Glutamatergic neuron (in vitro differentiated cells): ENCODE data around the gene CNKSR1. TPM values are rescaled to one million over a fixed set of nuclear protein-coding genes. Genes with fewer than 3 reads are reported as not detected.

Experiments used
- DNase-seq: peaks from one replicate; pipeline ENCODE4 v3.0.0; 2022
- H3K27ac Mint-ChIP-seq: one replicate; pipeline ENCODE4 v1.8.0; 2020; ENCODE audit warnings: mild to moderate bottlenecking, mixed read lengths, inconsistent platforms; ENCODE audit not compliant: unreplicated experiment
- H3K27me3 Mint-ChIP-seq: one replicate; pipeline ENCODE4 v1.8.0; 2020; ENCODE audit warnings: mild to moderate bottlenecking, moderate library complexity, mixed read lengths, inconsistent platforms; ENCODE audit not compliant: unreplicated experiment
- H3K36me3 Mint-ChIP-seq: one replicate; pipeline ENCODE4 v1.8.0; 2020; ENCODE audit warnings: mild to moderate bottlenecking, mixed read lengths, inconsistent platforms; ENCODE audit not compliant: unreplicated experiment
- H3K4me1 Mint-ChIP-seq: one replicate; pipeline ENCODE4 v1.8.0; 2020; ENCODE audit warnings: mild to moderate bottlenecking, low read depth, mixed read lengths, inconsistent platforms; ENCODE audit not compliant: unreplicated experiment
- H3K4me3 Mint-ChIP-seq: one replicate; pipeline ENCODE4 v1.8.0; 2020; ENCODE audit warnings: mild to moderate bottlenecking, mixed read lengths, inconsistent platforms; ENCODE audit not compliant: unreplicated experiment
- H3K9me3 Mint-ChIP-seq: one replicate; pipeline ENCODE4 v1.8.0; 2020; ENCODE audit warnings: mild to moderate bottlenecking, moderate library complexity, mixed read lengths, inconsistent platforms; ENCODE audit not compliant: unreplicated experiment
- total RNA-seq: library from RNA; stranded (reverse); fragmentation: NEBNext Ultra II Directional; extraction: Animal tissue kit (Norgen Biotek cat#: 25700); gene quantifications from one replicate; pipeline ENCODE4 v1.2.1, GENCODE V29; 2021; ENCODE audit not compliant: unreplicated experiment
- TF ChIP-seq, protein P1 (sequence below): fragments of 200-600 bp; sonication (generic); IDR thresholded peaks from one replicate; pipeline ENCODE4 v1.5.0; 2021; ENCODE audit not compliant: partially characterized antibody, unreplicated experiment

The CNKSR1 gene
- total RNA-seq, 1 donor from 2014 or later: 9.9 TPM

DNA sequence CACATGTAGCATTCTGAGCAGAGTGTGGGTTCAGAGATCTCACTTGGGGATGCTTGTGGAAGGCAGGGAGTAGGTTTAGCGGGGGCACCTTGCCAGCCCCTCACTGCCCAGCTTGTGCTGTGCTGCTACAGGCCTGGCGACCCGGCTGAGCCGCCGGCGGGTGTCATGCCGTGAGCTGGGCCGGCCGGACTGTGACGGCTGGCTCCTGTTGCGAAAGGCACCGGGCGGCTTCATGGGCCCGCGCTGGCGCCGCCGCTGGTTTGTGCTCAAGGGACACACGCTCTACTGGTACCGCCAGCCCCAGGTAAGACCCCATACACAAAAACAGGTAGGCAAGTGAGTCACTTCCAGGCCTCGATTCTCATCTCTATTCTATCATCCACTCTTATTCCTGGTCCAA is 7.6 kb downstream of the CNKSR1 start:
- H3K4me1 Mint-ChIP-seq: no peaks in the 10 kb centered on the region
- no peak for DNase-seq
- H3K27me3 Mint-ChIP-seq: no peaks in the 10 kb centered on the region
- TF ChIP-seq, protein P1, sequence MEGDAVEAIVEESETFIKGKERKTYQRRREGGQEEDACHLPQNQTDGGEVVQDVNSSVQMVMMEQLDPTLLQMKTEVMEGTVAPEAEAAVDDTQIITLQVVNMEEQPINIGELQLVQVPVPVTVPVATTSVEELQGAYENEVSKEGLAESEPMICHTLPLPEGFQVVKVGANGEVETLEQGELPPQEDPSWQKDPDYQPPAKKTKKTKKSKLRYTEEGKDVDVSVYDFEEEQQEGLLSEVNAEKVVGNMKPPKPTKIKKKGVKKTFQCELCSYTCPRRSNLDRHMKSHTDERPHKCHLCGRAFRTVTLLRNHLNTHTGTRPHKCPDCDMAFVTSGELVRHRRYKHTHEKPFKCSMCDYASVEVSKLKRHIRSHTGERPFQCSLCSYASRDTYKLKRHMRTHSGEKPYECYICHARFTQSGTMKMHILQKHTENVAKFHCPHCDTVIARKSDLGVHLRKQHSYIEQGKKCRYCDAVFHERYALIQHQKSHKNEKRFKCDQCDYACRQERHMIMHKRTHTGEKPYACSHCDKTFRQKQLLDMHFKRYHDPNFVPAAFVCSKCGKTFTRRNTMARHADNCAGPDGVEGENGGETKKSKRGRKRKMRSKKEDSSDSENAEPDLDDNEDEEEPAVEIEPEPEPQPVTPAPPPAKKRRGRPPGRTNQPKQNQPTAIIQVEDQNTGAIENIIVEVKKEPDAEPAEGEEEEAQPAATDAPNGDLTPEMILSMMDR: no peak
- peaks cover 4% of the 10 kb centered on the region for H3K36me3 Mint-ChIP-seq
- no peak overlapping the region for H3K4me3 Mint-ChIP-seq
- H3K27ac Mint-ChIP-seq: no peak overlapping the region
- H3K9me3 Mint-ChIP-seq: no peaks in the 10 kb centered on the region

DNA sequence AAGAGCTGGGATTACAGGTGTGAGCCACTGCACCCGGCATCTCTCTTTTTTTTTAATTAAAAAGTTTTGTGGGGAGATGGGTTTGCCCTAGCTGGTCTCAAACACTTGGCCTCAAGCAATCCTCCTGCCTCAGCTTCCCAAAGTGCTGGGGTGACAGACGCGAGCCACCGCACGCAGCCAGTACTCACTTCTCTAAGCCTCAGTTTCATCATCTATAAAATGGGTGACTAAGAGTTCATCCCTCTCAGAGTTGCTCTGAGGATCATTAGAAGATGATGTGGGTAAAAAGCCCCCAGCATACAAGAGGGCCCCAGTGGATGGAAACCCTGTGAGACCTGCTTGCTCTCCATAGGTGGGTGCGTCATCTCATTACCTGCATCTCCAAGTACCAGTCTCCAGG is 10.6 kb downstream of the CNKSR1 start:
- H3K9me3 Mint-ChIP-seq: no peaks in the 10 kb centered on the region
- peaks cover 4% of the 10 kb centered on the region for H3K36me3 Mint-ChIP-seq
- no peak overlapping the region for H3K4me3 Mint-ChIP-seq
- no peak overlapping the region for H3K27ac Mint-ChIP-seq
- H3K4me1 Mint-ChIP-seq: no peaks in the 10 kb centered on the region
- DNase-seq: no peak
- TF ChIP-seq, protein P1: no peak
- H3K27me3 Mint-ChIP-seq: peaks cover 6% of the 10 kb centered on the region

DNA sequence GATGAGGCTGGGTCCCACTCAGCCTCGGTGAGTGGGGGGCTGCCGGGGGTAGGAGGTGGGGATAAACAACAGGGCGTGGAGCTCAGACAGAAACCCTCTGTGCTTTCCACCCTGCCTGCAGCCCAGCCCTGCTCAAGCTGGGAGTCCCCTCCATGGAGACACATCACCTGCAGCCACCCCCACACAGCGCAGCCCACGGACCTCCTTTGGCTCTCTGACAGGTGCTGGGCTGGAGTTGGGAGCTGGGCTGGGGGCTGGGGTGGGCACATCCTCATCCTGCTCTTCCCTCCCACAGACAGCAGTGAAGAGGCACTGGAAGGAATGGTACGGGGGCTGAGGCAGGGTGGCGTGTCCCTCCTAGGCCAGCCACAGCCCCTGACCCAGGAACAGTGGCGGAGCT is 11.2 kb downstream of the CNKSR1 start:
- H3K27ac Mint-ChIP-seq: no peak overlapping the region
- TF ChIP-seq, protein P1: no peak
- no peaks in the 10 kb centered on the region for H3K9me3 Mint-ChIP-seq
- H3K36me3 Mint-ChIP-seq: peaks cover 4% of the 10 kb centered on the region
- no peaks in the 10 kb centered on the region for H3K4me1 Mint-ChIP-seq
- H3K27me3 Mint-ChIP-seq: peaks cover 6% of the 10 kb centered on the region
- no peak for DNase-seq
- H3K4me3 Mint-ChIP-seq: no peak overlapping the region

DNA sequence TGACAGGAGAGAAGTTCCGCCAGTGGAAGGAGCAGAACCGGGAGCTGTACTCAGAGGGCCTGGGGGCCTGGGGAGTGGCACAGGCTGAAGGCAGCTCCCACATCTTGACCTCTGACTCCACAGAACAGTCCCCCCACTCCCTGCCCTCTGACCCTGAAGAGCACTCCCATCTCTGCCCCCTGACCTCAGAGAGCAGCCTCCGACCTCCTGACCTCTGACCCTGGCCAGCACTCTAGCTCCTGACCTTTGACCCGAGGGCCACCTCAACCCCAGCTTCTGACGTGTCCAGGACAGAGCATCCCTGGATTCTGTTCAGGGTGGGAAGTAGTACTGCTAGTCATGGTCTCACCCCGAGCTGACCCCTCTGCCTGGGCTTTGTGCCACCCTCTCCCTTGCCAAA is 12.0 kb downstream of the CNKSR1 start:
- no peak overlapping the region for H3K4me3 Mint-ChIP-seq
- no peaks in the 10 kb centered on the region for H3K4me1 Mint-ChIP-seq
- no peak for DNase-seq
- peaks cover 6% of the 10 kb centered on the region for H3K27me3 Mint-ChIP-seq
- TF ChIP-seq, protein P1: no peak
- peaks cover 2% of the 10 kb centered on the region for H3K9me3 Mint-ChIP-seq
- peaks cover 4% of the 10 kb centered on the region for H3K36me3 Mint-ChIP-seq
- no peak overlapping the region for H3K27ac Mint-ChIP-seq

DNA sequence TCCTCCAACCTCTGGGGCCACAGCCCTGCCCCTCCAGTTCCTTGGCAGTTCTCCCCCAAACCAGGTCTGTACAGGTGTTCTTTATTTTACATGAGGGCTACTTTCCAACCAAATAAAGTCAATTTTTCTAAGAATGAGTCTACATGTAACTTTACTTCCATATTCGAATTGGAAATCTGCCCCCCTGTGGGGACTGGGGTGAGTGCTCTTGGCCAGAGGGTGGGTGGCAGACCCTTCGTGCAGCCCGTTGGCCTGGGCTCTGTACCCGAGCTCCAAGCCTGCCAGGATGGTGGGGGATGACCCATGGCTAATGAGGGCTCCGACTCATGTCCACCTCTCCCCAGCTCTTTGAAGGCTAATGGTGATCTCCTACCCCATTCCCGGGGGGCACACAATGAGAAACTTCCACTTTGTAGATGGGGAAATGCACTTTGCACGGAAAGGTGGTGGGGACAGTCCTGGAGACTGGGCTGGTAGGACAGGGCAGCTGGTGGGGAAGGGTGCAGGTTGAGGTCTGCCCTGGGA is 12.5 kb downstream of the CNKSR1 start:
- Mint-ChIP-seq H3K4me1 (no peaks in the 10 kb centered on the region), H3K27ac (peak overlapping the region; percentile 59), H3K4me3 (no peak overlapping the region), H3K27me3 (peaks cover 6% of the 10 kb centered on the region), H3K9me3 (peaks cover 2% of the 10 kb centered on the region), H3K36me3 (peaks cover 4% of the 10 kb centered on the region)
- TF ChIP-seq, protein P1: no peak
- DNase-seq: no peak
